Measurements from ENCODE around the gene ILK.

The ILK gene

GRCh38 chr11:6603287-6604080, at the start of gene ILK, which contains the start of gene RRP8:
Gene ILK (plus strand): TSS chr11:6603774. CDS start chr11:6604272, 498 bp downstream.
Gene RRP8 (minus strand): TSS chr11:6603616. CDS start chr11:6603502, 114 bp downstream.
- DNase-seq: peak; percentile 64

GRCh38 chr11:6554828-6555706, 48.5 kb upstream of the ILK start:
- no peak for DNase-seq

- no peak for DNase-seq
Observed at GRCh38 chr11:6556139-6556949, 47.2 kb upstream of the ILK start.

- DNase-seq: no peak
Observed at GRCh38 chr11:6557063-6557462, 46.5 kb upstream of the ILK start.

- DNase-seq: no peak
Observed at GRCh38 chr11:6557761-6558674, 45.6 kb upstream of the ILK start.

GRCh38 chr11:6559369-6559768, 44.2 kb upstream of the ILK start:
- no peak for DNase-seq

GRCh38 chr11:6561288-6561687, 42.3 kb upstream of the ILK start:
- no peak for DNase-seq

GRCh38 chr11:6563121-6563619, 40.4 kb upstream of the ILK start:
- no peak for DNase-seq

- no peak for DNase-seq
Observed at GRCh38 chr11:6563667-6564066, 39.9 kb upstream of the ILK start.

- no peak for DNase-seq
Observed at GRCh38 chr11:6565325-6565724, 38.2 kb upstream of the ILK start.

- no peak for DNase-seq
Observed at GRCh38 chr11:6565988-6566703, 37.4 kb upstream of the ILK start.

GRCh38 chr11:6566704-6567370, 36.7 kb upstream of the ILK start:
- DNase-seq: no peak

- no peak for DNase-seq
Observed at GRCh38 chr11:6567371-6567745, 36.2 kb upstream of the ILK start.

GRCh38 chr11:6568191-6568918, 35.2 kb upstream of the ILK start:
- DNase-seq: no peak

- no peak for DNase-seq
Observed at GRCh38 chr11:6569706-6570105, 33.9 kb upstream of the ILK start.

GRCh38 chr11:6570691-6571427, 32.7 kb upstream of the ILK start:
- DNase-seq: no peak

- no peak for DNase-seq
Observed at GRCh38 chr11:6571434-6572008, 32.1 kb upstream of the ILK start.

- no peak for DNase-seq
Observed at GRCh38 chr11:6572215-6572614, 31.4 kb upstream of the ILK start.

Measured in NCI-H748 treated with DMSO at 0.1 percent for 48 hours (cell line).